Caco-2 (cell line): Measurements from ENCODE around the gene PTN. TPM values are rescaled to one million over a fixed set of nuclear protein-coding genes. Genes with fewer than 3 reads are reported as not detected.

Source experiments
- BruUV-seq: library from RNA; stranded (reverse); fragments of 400-500 nt; replicated peaks from 2 replicates; lab custom pipeline; 2021; lab: Mats Ljungman, UMichigan
- CTCF ChIA-PET: fragments of 300-600 bp; sonication (Branson Sonifier 250); formaldehyde crosslinking; loops from one replicate; lab custom pipeline; 2022; ENCODE audit warnings: antibody characterized with exemption; lab: Charles Lee
- POLR2A ChIA-PET: fragments of 300-600 bp; sonication (Branson Sonifier 250); formaldehyde crosslinking; loops from one replicate; lab custom pipeline; 2022; ENCODE audit warnings: antibody characterized with exemption; lab: Charles Lee
- DNase-seq, 2 experiments: peaks; one replicate each; pipeline versions ENCODE4 v3.0.0 to v3.0.0-alpha.2; 2020 to 2022
- H3K27me3 ChIP-seq: replicated peaks from 2 replicates; pipeline ENCODE4 v1.6.0; 2011; ENCODE audit warnings: low read length; ENCODE audit not compliant: control insufficient read depth, insufficient read depth
- H3K36me3 ChIP-seq: 2 replicates; pipeline ENCODE4 v1.5.1; 2011; ENCODE audit warnings: low read length; ENCODE audit not compliant: control insufficient read depth, insufficient read depth
- H3K4me1 ChIP-seq: fragments of 250-450 bp; sonication (Bioruptor Pico); 2 replicates; pipeline ENCODE4 v1.5.1; 2020; ENCODE audit warnings: mild to moderate bottlenecking
- H3K4me3 ChIP-seq: 2 replicates; pipeline ENCODE4 v1.5.1; 2011; ENCODE audit warnings: low read depth, mild to moderate bottlenecking, control low read depth, low read length
- H3K9me3 ChIP-seq: fragments of 250-450 bp; sonication (Bioruptor Pico); 2 replicates; pipeline ENCODE4 v1.5.1; 2020; ENCODE audit warnings: mild to moderate bottlenecking, moderate library complexity
- H3K27ac Mint-ChIP-seq: one replicate; pipeline ENCODE4 v1.8.0; 2022; ENCODE audit warnings: mixed read lengths; ENCODE audit not compliant: unreplicated experiment
- H3K27me3 Mint-ChIP-seq: one replicate; pipeline ENCODE4 v1.8.0; 2022; ENCODE audit warnings: mixed read lengths; ENCODE audit not compliant: insufficient read depth, unreplicated experiment
- H3K36me3 Mint-ChIP-seq: one replicate; pipeline ENCODE4 v1.8.0; 2022; ENCODE audit warnings: mild to moderate bottlenecking, mixed read lengths; ENCODE audit not compliant: insufficient read depth, unreplicated experiment
- H3K4me1 Mint-ChIP-seq: one replicate; pipeline ENCODE4 v1.8.0; 2022; ENCODE audit warnings: low read depth, mixed read lengths; ENCODE audit not compliant: unreplicated experiment
- H3K4me3 Mint-ChIP-seq: one replicate; pipeline ENCODE4 v1.8.0; 2022; ENCODE audit warnings: mild to moderate bottlenecking, moderate library complexity, mixed read lengths; ENCODE audit not compliant: unreplicated experiment
- H3K9me3 Mint-ChIP-seq: one replicate; pipeline ENCODE4 v1.8.0; 2022; ENCODE audit warnings: mixed read lengths; ENCODE audit not compliant: unreplicated experiment
- intact Hi-C: fragments of 100-400 bp; cut with micrococcal nuclease; formaldehyde crosslinking; loops from one replicate; pipeline ENCODE4 v1.10.0; 2022; ENCODE audit not compliant: unreplicated experiment
- total RNA-seq: library from RNA; stranded (reverse); gene quantifications from 2 replicates; pipeline ENCODE4 v1.2.3, GENCODE V29; 2022
- TF ChIP-seq, protein P1 (sequence below), 2 experiments: fragments of 200-600 bp in 1 of 2; IDR thresholded peaks; 1 replicate in 1 of 2; 2 replicates in 1 of 2; pipeline versions ENCODE4 v1.5.1 to v1.8.0; 2011 to 2022; ENCODE audit warnings: antibody characterized with exemption in 1 of 2, control low read depth in 1 of 2, inconsistent platforms in 1 of 2, low read depth in 1 of 2, low read length in 1 of 2, mild to moderate bottlenecking in 1 of 2, moderate library complexity in 1 of 2; ENCODE audit not compliant: insufficient read depth in 1 of 2, severe bottlenecking in 1 of 2, unreplicated experiment in 1 of 2

The PTN gene
- total RNA-seq, 1 experiment from 2014 or later: 4.3 TPM

DNA sequence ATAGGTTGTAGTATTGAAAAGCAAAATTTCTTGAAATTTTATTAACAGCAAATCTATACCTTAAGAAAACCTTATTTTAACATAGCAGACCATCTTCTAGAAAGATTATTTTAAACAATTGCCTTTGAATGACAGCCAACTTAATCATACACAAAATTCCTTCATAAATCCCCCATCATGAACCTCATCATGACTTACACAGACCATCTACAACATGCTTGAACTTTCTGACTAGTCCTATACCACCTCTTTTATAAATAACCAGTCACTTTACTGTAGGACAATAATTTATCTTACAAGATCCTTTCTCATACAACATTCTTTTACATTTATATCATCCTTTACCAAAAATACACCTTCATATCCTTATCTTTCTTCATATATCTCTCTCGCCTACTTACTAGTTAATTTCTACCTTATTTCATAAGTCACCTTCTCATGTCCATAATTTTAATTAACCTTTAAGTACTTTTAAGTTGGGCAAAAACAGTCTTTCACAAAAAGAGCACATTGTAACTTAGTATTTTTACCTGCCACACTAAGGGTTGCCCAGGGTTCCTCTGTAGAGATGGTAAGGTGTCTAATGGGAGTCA, 16.6 kb upstream of the PTN start:
- ChIA-PET POLR2A (no interaction called here), CTCF (no interaction called here)
- no peaks in the 10 kb centered on the region for H3K27me3 ChIP-seq
- H3K9me3 ChIP-seq: peaks cover 14% of the 10 kb centered on the region; the same call in 1 of the 2 replicates
- no peaks in the 10 kb centered on the region for H3K4me1 ChIP-seq
- DNase-seq: no peak
- no peak overlapping the region for H3K4me3 Mint-ChIP-seq
- TF ChIP-seq, protein P1, sequence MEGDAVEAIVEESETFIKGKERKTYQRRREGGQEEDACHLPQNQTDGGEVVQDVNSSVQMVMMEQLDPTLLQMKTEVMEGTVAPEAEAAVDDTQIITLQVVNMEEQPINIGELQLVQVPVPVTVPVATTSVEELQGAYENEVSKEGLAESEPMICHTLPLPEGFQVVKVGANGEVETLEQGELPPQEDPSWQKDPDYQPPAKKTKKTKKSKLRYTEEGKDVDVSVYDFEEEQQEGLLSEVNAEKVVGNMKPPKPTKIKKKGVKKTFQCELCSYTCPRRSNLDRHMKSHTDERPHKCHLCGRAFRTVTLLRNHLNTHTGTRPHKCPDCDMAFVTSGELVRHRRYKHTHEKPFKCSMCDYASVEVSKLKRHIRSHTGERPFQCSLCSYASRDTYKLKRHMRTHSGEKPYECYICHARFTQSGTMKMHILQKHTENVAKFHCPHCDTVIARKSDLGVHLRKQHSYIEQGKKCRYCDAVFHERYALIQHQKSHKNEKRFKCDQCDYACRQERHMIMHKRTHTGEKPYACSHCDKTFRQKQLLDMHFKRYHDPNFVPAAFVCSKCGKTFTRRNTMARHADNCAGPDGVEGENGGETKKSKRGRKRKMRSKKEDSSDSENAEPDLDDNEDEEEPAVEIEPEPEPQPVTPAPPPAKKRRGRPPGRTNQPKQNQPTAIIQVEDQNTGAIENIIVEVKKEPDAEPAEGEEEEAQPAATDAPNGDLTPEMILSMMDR (IDR thresholded peaks at IDR 0.05; ENCODE audit: insufficient read depth in 1 of 2, low read depth in 1 of 2, low read length in 1 of 2, severe bottlenecking in 1 of 2, unreplicated experiment in 1 of 2): no peak
- no peaks in the 10 kb centered on the region for H3K27me3 Mint-ChIP-seq
- H3K36me3 ChIP-seq: no peaks in the 10 kb centered on the region
- no peak overlapping the region for H3K27ac Mint-ChIP-seq
- no peaks in the 10 kb centered on the region for H3K4me1 Mint-ChIP-seq
- intact Hi-C loops: no loop called here
- no peaks in the 10 kb centered on the region for H3K36me3 Mint-ChIP-seq
- BruUV-seq: no TSS peak
- H3K4me3 ChIP-seq: no peak overlapping the region
- peaks cover 51% of the 10 kb centered on the region for H3K9me3 Mint-ChIP-seq

DNA sequence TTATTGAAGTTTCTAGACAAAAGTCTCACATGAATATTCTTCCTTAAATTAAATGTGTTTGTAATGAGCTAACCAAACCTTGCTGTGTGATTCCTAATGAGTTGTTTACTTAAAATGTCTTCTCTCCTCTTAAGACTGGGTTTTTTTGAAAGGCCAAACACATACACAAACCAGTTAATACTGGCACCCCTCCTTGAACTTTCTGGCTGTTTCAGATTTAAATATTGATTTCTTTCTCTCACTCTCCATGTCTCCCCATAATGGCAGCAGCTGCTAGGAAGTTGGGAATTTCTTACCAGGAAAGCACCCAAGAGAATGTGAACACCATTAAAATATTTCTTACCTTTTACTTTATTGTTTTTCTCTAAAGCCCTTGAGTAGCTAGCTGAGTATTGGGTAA, 11.4 kb upstream of the PTN start:
- Histone ChIP-seq H3K4me1 (no peaks in the 10 kb centered on the region), H3K4me3 (no peak overlapping the region), H3K9me3 (peaks cover 10% of the 10 kb centered on the region; the same call in 1 of the 2 replicates), H3K27me3 (no peaks in the 10 kb centered on the region), H3K36me3 (no peaks in the 10 kb centered on the region)
- BruUV-seq: no TSS peak
- peaks cover 3% of the 10 kb centered on the region for H3K27me3 Mint-ChIP-seq
- intact Hi-C loops: no loop called here
- TF ChIP-seq, protein P1 (IDR thresholded peaks at IDR 0.05; ENCODE audit: insufficient read depth in 1 of 2, low read depth in 1 of 2, low read length in 1 of 2, severe bottlenecking in 1 of 2, unreplicated experiment in 1 of 2): no peak
- no peak overlapping the region for H3K4me3 Mint-ChIP-seq
- H3K4me1 Mint-ChIP-seq: no peaks in the 10 kb centered on the region
- no peaks in the 10 kb centered on the region for H3K36me3 Mint-ChIP-seq
- peaks cover 21% of the 10 kb centered on the region for H3K9me3 Mint-ChIP-seq
- ChIA-PET CTCF (no interaction called here), POLR2A (no interaction called here)
- DNase-seq: no peak
- H3K27ac Mint-ChIP-seq: no peak overlapping the region

DNA sequence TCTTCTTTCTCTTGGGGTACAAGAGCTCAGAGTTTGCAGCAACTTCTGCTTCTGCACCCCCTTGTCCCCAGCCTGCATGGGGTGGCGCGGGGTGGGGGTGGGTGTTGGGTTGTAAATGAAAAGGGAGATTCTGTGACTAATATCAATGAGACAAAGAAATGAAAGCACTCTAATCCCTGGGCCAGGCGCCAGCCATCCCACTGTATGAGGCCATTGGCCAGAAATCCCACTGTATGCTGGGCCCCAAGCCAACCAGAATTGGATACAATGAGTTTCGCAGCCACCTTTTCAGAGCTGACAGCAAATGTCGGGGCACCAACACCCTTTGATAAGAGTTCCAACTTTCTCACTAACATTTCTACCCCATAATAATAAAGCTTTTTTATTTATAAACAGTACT, 10.9 kb upstream of the PTN start:
- BruUV-seq: no TSS peak
- Mint-ChIP-seq H3K36me3 (no peaks in the 10 kb centered on the region), H3K4me1 (no peaks in the 10 kb centered on the region), H3K9me3 (peaks cover 18% of the 10 kb centered on the region), H3K27me3 (peaks cover 3% of the 10 kb centered on the region), H3K4me3 (no peak overlapping the region), H3K27ac (no peak overlapping the region)
- H3K36me3 ChIP-seq: no peaks in the 10 kb centered on the region
- peaks cover 5% of the 10 kb centered on the region; the same call in 1 of the 2 replicates for H3K9me3 ChIP-seq
- ChIA-PET CTCF (no interaction called here), POLR2A (no interaction called here)
- no peaks in the 10 kb centered on the region for H3K4me1 ChIP-seq
- no peaks in the 10 kb centered on the region for H3K27me3 ChIP-seq
- H3K4me3 ChIP-seq: no peak overlapping the region
- intact Hi-C loops: no loop called here
- TF ChIP-seq, protein P1 (IDR thresholded peaks at IDR 0.05; ENCODE audit: insufficient read depth in 1 of 2, low read depth in 1 of 2, low read length in 1 of 2, severe bottlenecking in 1 of 2, unreplicated experiment in 1 of 2): no peak
- DNase-seq: no peak
